GM10847 (cell line): Measurements from ENCODE around the gene ABLIM2.

Experiments used
- POLR2A ChIP-seq: IDR thresholded peaks from 2 replicates; pipeline ENCODE4 v1.6.1; 2011; ENCODE audit not compliant: insufficient read length; ENCODE audit errors: extremely low read depth

Gene ABLIM2

DNA sequence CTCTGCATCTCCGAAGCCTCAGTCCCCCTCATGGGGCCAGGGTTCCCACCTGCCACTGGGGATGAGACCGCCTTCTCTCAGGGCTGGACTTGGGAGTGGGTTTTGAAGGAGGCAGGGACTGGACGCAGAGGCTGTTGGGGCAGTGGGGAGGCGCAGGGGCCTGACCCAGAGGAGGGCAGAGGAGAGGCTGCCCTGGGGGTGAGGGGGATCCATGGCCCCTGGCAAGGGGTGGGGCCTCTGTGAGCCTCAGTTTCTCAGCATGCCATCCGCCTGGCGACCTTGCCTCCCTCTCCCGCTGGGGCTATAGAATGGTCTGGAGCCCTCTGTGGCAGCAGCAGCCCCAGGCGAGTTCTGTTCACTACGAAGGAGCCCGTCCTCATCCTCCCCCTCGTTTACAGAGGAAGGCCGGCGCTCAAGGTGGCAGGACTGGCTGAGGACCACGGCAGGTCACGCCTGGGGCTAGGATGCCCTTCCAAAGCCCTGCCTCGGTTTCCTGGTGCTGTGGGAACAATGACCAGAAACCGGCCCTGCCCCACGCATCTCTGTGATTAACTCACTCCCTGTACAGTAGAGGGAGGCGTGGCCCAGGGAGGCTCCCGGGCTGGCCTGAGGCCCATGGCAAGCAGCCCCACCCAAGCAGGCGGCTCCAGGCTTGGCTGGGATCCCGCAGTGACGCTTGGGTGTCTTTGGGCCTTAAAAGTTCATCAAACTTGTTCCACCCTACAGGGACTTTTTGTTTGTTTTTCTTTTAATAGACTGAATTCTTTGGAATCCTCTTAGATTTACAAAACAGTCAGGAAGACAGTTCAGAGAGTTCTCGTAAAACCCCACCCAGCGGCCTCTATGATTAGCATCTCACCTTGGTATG is 24.5 kb upstream of the ABLIM2 start:
- no peak for TF ChIP-seq POLR2A

DNA sequence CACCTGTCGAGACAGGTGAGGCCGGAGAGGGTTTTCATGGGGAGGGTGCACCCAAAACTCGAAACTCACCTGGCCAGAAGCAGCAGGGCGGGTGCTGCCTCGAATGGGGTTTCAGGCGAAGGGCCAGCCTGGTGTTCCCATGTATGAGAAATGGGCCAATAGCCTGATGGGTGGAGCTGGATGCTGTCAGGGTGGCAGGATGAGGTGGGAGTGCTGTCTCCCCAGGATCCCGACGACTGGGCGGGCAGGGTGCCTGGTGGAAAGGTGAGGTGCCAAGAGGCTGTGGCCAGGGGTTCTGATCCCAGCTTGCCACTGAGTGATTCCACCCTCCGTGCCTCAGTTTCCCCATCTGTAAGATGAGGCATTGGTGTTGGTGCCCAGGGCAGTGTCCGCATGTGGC is 23.7 kb upstream of the ABLIM2 start:
- no peak for TF ChIP-seq POLR2A

DNA sequence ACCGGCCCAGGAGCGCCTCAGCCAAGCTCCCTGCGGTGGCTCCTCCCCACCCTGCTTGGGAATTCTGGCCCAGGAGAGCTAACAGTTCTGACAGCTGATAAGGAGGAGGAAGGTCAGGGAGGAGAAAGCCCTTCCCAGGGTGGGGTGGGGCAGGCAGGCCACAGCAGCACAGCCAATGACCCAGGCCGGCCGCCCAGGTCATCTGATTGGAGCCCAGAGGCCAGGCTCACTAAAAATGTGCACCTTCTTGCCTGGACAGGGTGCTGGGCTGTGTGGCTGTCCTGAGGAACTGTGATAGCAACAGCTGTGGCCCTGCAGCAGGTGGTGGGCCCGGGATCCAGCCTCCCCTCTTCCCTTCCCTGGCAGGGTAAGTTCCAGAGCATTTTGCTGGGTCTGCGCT is 23.2 kb upstream of the ABLIM2 start:
- TF ChIP-seq POLR2A, result no peak

DNA sequence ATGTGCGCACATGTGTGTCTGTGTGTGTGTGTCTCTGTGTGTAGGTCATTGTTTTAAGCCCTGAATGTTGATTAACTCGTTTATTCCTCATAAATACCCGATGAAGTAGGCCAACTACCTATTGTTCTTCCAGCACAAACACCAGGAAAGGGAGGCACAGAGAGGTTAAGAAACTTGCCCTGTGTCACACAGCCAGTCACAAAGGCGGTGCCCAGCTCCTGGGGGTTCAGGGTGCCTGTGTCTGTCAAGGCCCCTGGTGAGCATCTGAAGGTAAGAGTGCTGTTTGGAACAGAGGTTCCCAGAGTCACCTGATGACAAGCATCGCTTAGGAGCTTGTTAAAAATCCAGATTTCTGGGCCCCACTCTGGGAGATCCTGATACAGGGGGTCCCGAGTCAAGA is 22.5 kb upstream of the ABLIM2 start:
- no peak for TF ChIP-seq POLR2A

DNA sequence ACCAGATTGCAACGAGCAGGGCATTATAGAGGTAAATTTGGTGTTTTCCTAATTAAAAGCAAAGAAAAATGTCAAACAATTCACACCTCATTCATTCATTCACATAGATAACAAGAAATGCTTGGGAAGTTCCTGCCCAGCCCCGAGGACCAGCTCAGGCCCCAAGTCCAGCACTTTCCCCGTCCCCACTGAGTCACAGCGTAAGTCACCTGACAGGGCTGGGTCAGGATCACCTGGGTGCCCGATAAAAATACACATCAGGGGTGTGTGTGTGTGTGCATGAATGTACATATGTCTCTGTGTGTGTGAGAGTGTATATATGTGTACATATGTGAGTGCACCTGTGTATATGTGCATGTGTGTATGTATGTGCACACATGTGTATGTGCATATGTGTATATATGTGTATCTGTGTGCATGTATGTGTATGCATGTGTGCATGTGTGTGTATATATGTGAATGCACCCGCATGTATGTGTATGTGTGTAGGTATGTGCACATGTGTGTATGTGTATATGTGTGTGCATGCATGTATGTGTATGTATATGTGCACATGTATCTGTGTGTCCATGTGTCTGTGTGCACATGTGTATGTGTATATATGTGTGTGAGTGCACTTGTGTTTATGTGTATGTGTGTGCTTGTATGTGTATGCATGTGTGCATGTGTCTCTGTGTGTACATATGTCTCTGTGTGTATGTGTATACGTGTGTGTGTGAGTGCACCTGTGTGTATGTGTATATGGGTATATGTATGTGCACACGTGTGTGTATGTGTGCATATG is 21.9 kb upstream of the ABLIM2 start:
- no peak for TF ChIP-seq POLR2A

- no peak for TF ChIP-seq POLR2A
These were observed 21.2 kb upstream of the ABLIM2 start for GRCh38 chr4:8179771-8180170.

- no peak for TF ChIP-seq POLR2A
These were observed 20.5 kb upstream of the ABLIM2 start for GRCh38 chr4:8179074-8179473.

GRCh38 chr4:8177956-8178355 is 19.3 kb upstream of the ABLIM2 start:
- TF ChIP-seq POLR2A, result no peak

- no peak for TF ChIP-seq POLR2A
These were observed 18.9 kb upstream of the ABLIM2 start for GRCh38 chr4:8177552-8177951.

GRCh38 chr4:8176547-8177399 is 18.2 kb upstream of the ABLIM2 start:
- TF ChIP-seq POLR2A, result no peak

- no peak for TF ChIP-seq POLR2A
These were observed 17.1 kb upstream of the ABLIM2 start for GRCh38 chr4:8175686-8176085.

DNA sequence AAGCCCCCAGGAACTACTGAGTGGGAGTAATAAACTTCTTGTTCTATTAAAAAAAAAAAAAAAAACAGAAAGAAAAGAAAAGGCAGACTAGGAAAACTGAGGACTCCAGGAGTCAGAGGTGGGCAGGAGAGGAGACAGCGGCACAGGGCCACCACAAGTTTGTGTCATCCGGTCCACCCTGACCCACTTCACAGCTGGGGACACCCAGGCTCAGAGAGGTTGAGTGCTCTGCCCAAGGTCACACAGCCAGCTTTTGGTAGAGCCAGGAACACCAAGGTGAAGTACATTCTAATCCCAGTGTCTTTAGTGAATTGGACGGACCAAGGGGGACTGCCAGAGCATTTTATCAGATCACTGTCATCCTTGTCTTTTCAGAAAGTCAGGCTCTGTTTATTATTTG is 16.4 kb upstream of the ABLIM2 start:
- TF ChIP-seq POLR2A, result no peak

DNA sequence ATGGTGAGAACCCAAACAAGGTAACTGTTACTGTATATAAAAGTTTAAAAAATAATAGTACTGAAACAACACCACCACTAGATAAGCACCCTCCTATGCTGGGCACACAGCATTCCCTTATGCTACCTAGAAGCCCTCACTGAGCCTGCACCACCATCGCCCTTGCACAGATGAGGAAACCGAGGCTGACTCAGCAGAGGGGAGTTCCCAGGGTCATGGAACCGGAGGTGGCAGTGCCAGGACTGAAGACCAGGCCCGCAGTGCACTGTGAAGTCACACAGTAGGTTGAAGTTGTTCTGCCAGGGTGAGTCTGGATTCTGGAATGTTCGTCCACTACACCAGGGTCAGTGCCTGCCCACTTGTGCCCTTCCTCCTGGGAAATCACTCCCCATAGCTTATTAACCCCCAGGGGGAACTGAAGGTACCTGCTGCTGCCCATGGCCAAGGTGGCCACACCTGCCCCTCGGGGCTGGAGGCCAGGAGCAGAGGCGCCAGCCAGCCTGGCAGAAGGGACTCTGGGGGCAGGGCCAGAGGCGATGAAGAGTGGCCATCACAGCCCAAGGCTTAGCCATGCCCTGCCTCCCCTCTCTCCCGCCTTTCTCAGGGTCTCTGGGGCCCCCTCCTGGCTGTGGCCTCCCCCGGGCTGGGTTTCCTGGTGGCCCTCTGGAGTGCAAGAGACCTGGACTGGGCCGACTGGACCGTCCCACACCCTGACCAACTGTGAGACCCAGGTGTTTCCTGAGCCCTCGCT is 15.1 kb upstream of the ABLIM2 start:
- no peak for TF ChIP-seq POLR2A

DNA sequence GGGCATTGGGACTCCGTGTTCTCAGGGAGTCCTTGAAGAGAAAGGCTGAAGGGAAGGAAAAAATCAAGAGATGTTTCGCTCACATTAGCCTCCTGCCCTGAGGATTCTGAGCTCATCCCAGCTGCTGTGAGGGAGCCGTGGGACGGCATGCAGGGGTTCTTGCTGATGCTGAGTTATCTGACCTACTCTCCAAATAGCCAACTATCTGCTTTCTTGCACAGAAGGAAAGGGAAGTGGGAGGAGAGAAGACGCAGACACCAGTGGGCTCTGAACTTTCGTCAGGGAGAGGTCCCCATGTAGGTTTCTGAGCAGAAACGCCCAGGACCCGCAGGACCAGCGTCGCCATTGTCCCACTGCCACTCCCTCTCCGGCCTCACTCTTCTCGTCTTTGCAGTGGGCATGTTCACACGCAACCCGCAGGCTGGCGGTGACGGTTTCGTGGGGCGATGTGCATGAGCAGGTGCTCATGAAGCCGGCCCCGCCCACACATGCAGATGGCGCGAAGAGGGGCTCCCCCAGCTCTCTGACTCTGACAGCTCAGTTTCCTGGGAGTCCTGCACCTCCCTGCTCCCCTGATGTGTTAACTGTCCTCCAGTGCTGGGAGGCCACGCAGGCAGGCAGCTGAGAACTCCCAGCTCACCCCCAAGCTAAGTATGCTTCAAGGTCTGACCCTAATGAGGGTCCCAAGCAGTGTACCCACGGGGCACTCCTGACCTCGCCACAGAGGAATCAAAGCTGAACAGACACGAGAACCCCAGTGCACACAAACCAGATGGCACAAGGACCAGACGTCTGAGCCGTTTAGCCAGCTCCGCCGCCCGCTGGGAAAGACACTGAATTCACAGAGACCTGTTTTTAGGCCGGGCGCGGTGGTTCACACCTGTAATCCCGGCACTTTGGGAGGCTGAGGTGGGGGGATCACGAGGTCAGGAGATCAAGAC is 13.6 kb upstream of the ABLIM2 start:
- TF ChIP-seq POLR2A, result no peak
